Measurements from ENCODE around the gene BRI3.

- TF ChIP-seq CTCF (conservative IDR thresholded peaks at IDR 0.05; ENCODE audit: low read depth, low read length) (0 out of 2 replicates have a peak, but pooled peaks have one; percentile 13), POLR2A (IDR thresholded peaks at IDR 0.05; ENCODE audit: low read depth, low read length) (no peak), CHD1 (IDR thresholded peaks at IDR 0.05; ENCODE audit: low read depth, low read length) (no peak), CEBPB (IDR thresholded peaks at IDR 0.05; ENCODE audit: low read depth, low read length) (no peak), RFX5 (IDR thresholded peaks at IDR 0.05; ENCODE audit: low read depth, low read length) (no peak), RAD21 (IDR thresholded peaks at IDR 0.05; ENCODE audit: low read length) (no peak)
Observed at GRCh38 chr7:98291717-98292116, 10.2 kb downstream of the BRI3 start.

All from IMR-90 (cell line).